H1 (cell line): ENCODE data around the gene CNDP1. TPM values are rescaled to one million over a fixed set of nuclear protein-coding genes. Genes with fewer than 3 reads are reported as not detected.

Source experiments
- CTCF ChIA-PET: fragments of 300-600 bp; sonication (Branson Sonifier 250); formaldehyde crosslinking; loops from one replicate; lab custom pipeline; 2021; ENCODE audit not compliant: partially characterized antibody; lab: Charles Lee
- POLR2A ChIA-PET: fragments of 300-600 bp; sonication (Branson Sonifier 250); formaldehyde crosslinking; loops from one replicate; lab custom pipeline; 2021; ENCODE audit warnings: inconsistent platforms; ENCODE audit not compliant: partially characterized antibody; lab: Charles Lee
- DNase-seq, 2 experiments: peaks; one replicate each; pipeline versions ENCODE4 v3.0.0 to v3.0.0-alpha.2; 2010 to 2022; ENCODE audit warnings: low spot score in 2 of 2, low read depth in 1 of 2, mixed read lengths in 1 of 2
- FAIRE-seq: peaks from 2 replicates; lab custom pipeline; 2011; peaks lifted over from hg19 to GRCh38; lab: Jason Lieb, UNC
- H2AFZ ChIP-seq: 2 replicates; pipeline ENCODE4 v1.8.1; 2012; ENCODE audit warnings: low read length, inconsistent platforms
- H2AK5ac ChIP-seq: 2 replicates; pipeline ENCODE4 v1.6.1; 2013; ENCODE audit warnings: low read depth, low read length
- H2BK120ac ChIP-seq: replicated peaks from 2 replicates; pipeline ENCODE3; 2013; ENCODE audit warnings: low read depth, low read length, inconsistent platforms
- H2BK12ac ChIP-seq: 2 replicates; pipeline ENCODE4 v1.6.1; 2013; ENCODE audit warnings: low read depth, low read length
- H2BK15ac ChIP-seq: 2 replicates; pipeline ENCODE4 v1.6.1; 2013; ENCODE audit warnings: low read length
- H2BK20ac ChIP-seq: 2 replicates; pipeline ENCODE4 v1.6.1; 2013; ENCODE audit warnings: low read length
- H2BK5ac ChIP-seq: 2 replicates; pipeline ENCODE4 v1.6.1; 2013; ENCODE audit warnings: low read depth, low read length
- H3K14ac ChIP-seq: 2 replicates; pipeline ENCODE4 v1.6.1; 2013; ENCODE audit warnings: inconsistent platforms; ENCODE audit not compliant: insufficient read length
- H3K18ac ChIP-seq: 2 replicates; pipeline ENCODE4 v1.6.1; 2013; ENCODE audit warnings: low read length; ENCODE audit errors: extremely low read depth
- H3K23ac ChIP-seq: 2 replicates; pipeline ENCODE4 v1.6.1; 2013; ENCODE audit warnings: inconsistent platforms; ENCODE audit not compliant: insufficient read length
- H3K23me2 ChIP-seq: 2 replicates; pipeline ENCODE4 v1.6.1; 2013; ENCODE audit warnings: low read depth, low read length
- H3K27ac ChIP-seq: 2 replicates; pipeline ENCODE4 v1.6.1; 2011; ENCODE audit warnings: low read depth, low read length, inconsistent platforms
- H3K27me3 ChIP-seq, 4 experiments: replicated peaks in 1 of 4; 1 replicate in 1 of 4; 2 replicates in 3 of 4; pipeline versions ENCODE4 v1.6.1 to v1.8.1; 2011 to 2013; ENCODE audit warnings: low read length in 3 of 4, mild to moderate bottlenecking in 3 of 4, inconsistent platforms in 2 of 4, mixed read lengths in 2 of 4, moderate library complexity in 1 of 4; ENCODE audit not compliant: control insufficient read depth in 3 of 4, insufficient read depth in 3 of 4; ENCODE audit errors: extremely low read depth in 1 of 4
- H3K36me3 ChIP-seq, 4 experiments: 2 replicates each; pipeline versions ENCODE4 v1.6.1 to v1.8.1; 2011 to 2013; ENCODE audit warnings: mild to moderate bottlenecking in 4 of 4, low read length in 3 of 4, moderate library complexity in 2 of 4, control low read depth in 1 of 4, inconsistent platforms in 1 of 4; ENCODE audit not compliant: insufficient read depth in 4 of 4, control insufficient read depth in 2 of 4
- H3K4ac ChIP-seq: replicated peaks from 2 replicates; pipeline ENCODE3; 2013; ENCODE audit warnings: low read length, low read depth, mixed read lengths, inconsistent platforms; ENCODE audit not compliant: insufficient read length
- H3K4me1 ChIP-seq, 4 experiments: replicated peaks in 1 of 4; 1 replicate in 1 of 4; 2 replicates in 3 of 4; pipeline versions ENCODE4 v1.6.1 to v1.8.1; 2011 to 2013; ENCODE audit warnings: low read length in 3 of 4, inconsistent platforms in 2 of 4, mixed read lengths in 1 of 4; ENCODE audit not compliant: insufficient read depth in 4 of 4, control insufficient read depth in 3 of 4
- H3K4me2 ChIP-seq, 2 experiments: 2 replicates each; pipeline versions ENCODE4 v1.6.1 to v1.8.1; 2011 to 2013; ENCODE audit warnings: low read depth in 2 of 2, low read length in 2 of 2, control low read depth in 1 of 2, inconsistent platforms in 1 of 2, mild to moderate bottlenecking in 1 of 2; ENCODE audit not compliant: insufficient read depth in 1 of 2
- H3K4me3 ChIP-seq, 4 experiments: fragments of 200-600, 300-600 bp in 1 of 4; sonication (generic), shearing (Covaris generic), sonication (Bioruptor Twin) in 1 of 4; 2 replicates each; pipeline versions ENCODE4 v1.5.1 to v1.8.1; 2011 to 2016; ENCODE audit warnings: low read length in 4 of 4, low read depth in 3 of 4, control low read depth in 2 of 4, inconsistent platforms in 2 of 4, mild to moderate bottlenecking in 2 of 4, mixed read lengths in 1 of 4, moderate library complexity in 1 of 4; ENCODE audit not compliant: insufficient read depth in 2 of 4; ENCODE audit errors: extremely low read depth in 1 of 4
- H3K56ac ChIP-seq: replicated peaks from 2 replicates; pipeline ENCODE3; 2013; ENCODE audit warnings: low read depth, mild to moderate bottlenecking, mixed read lengths, low read length, inconsistent platforms; ENCODE audit not compliant: insufficient read length
- H3K79me1 ChIP-seq: 2 replicates; pipeline ENCODE4 v1.6.1; 2013; ENCODE audit warnings: low read depth, low read length, control low read depth
- H3K79me2 ChIP-seq, 2 experiments: 2 replicates each; pipeline versions ENCODE4 v1.6.1 to v1.8.1; 2012 to 2013; ENCODE audit warnings: low read length in 2 of 2, mild to moderate bottlenecking in 2 of 2, inconsistent platforms in 1 of 2; ENCODE audit not compliant: insufficient read depth in 2 of 2, control insufficient read depth in 1 of 2
- H3K9ac ChIP-seq, 4 experiments: replicated peaks in 1 of 4; 1 replicate in 1 of 4; 2 replicates in 3 of 4; pipeline versions ENCODE4 v1.6.1 to v1.8.1; 2011 to 2013; ENCODE audit warnings: low read depth in 3 of 4, low read length in 3 of 4, control low read depth in 2 of 4, mild to moderate bottlenecking in 2 of 4, moderate library complexity in 2 of 4, inconsistent platforms in 1 of 4; ENCODE audit errors: extremely low read depth in 1 of 4
- H3K9me3 ChIP-seq, 2 experiments: 2 replicates each; pipeline versions ENCODE4 v1.6.1 to v1.8.1; 2012 to 2013; ENCODE audit warnings: mild to moderate bottlenecking in 2 of 2, moderate library complexity in 2 of 2, control low read depth in 1 of 2, inconsistent platforms in 1 of 2, low read depth in 1 of 2, low read length in 1 of 2, mixed read lengths in 1 of 2; ENCODE audit not compliant: insufficient read depth in 2 of 2
- H4K20me1 ChIP-seq, 2 experiments: replicated peaks in 1 of 2; 2 replicates each; pipeline versions ENCODE3 to v1.8.1; 2011 to 2013; ENCODE audit warnings: inconsistent platforms in 2 of 2, low read length in 2 of 2, mild to moderate bottlenecking in 1 of 2; ENCODE audit not compliant: insufficient read depth in 2 of 2, control insufficient read depth in 1 of 2
- H4K5ac ChIP-seq: 2 replicates; pipeline ENCODE4 v1.6.1; 2013; ENCODE audit warnings: low read length, low read depth, mixed read lengths, inconsistent platforms; ENCODE audit not compliant: insufficient read length
- H4K8ac ChIP-seq: 2 replicates; pipeline ENCODE4 v1.8.0; 2013; ENCODE audit warnings: mild to moderate bottlenecking, moderate library complexity, low read length, inconsistent platforms; ENCODE audit not compliant: insufficient read depth; ENCODE audit errors: extremely low read depth
- H4K91ac ChIP-seq: replicated peaks from 2 replicates; pipeline ENCODE3; 2013; ENCODE audit warnings: low read length, mixed read lengths, inconsistent platforms; ENCODE audit not compliant: insufficient read length
- ATF3 ChIP-seq: IDR thresholded peaks from 2 replicates; pipeline ENCODE4 v1.6.1; 2011; ENCODE audit warnings: low read depth, mild to moderate bottlenecking, low read length; ENCODE audit not compliant: insufficient read depth
- BCL11A ChIP-seq, 2 experiments: IDR thresholded peaks; one replicate each; pipeline ENCODE4 v1.6.1; 2011; ENCODE audit warnings: low read depth in 2 of 2, low read length in 2 of 2, mild to moderate bottlenecking in 2 of 2
- CEBPB ChIP-seq: IDR thresholded peaks from 2 replicates; pipeline ENCODE4 v1.6.1; 2012; ENCODE audit warnings: low read depth, low read length
- EGR1 ChIP-seq: IDR thresholded peaks from 2 replicates; pipeline ENCODE4 v1.6.1; 2011; ENCODE audit warnings: low read depth, low read length, borderline replicate concordance
- HDAC2 ChIP-seq, 2 experiments: fragments of 300-600 bp in 1 of 2; sonication (generic) in 1 of 2; IDR thresholded peaks; 2 replicates each; pipeline ENCODE4 v1.6.1; 2011 to 2012; ENCODE audit warnings: low read depth in 2 of 2, low read length in 2 of 2, mild to moderate bottlenecking in 2 of 2, moderate library complexity in 2 of 2, borderline replicate concordance in 1 of 2, inconsistent platforms in 1 of 2
- POLR2A ChIP-seq, 2 experiments: IDR thresholded peaks; 1 replicate in 1 of 2; 2 replicates in 1 of 2; pipeline ENCODE4 v1.6.1; 2011; ENCODE audit warnings: low read depth in 2 of 2, low read length in 2 of 2, mild to moderate bottlenecking in 2 of 2; ENCODE audit errors: control extremely low read depth in 1 of 2
- POLR2AphosphoS5 ChIP-seq: IDR thresholded peaks from 2 replicates; pipeline ENCODE4 v1.6.1; 2011; ENCODE audit warnings: low read depth, low read length
- RNF2 ChIP-seq: fragments of 200-900, 300-1000 bp; sonication (generic); IDR thresholded peaks from 2 replicates; pipeline ENCODE4 v1.7.1; 2016; ENCODE audit warnings: borderline replicate concordance, low read depth, mild to moderate bottlenecking, antibody characterized with exemption, low read length; ENCODE audit not compliant: poor library complexity, severe bottlenecking; ENCODE audit errors: missing control alignments
- SP1 ChIP-seq: IDR thresholded peaks from 2 replicates; pipeline ENCODE4 v1.6.1; 2011; ENCODE audit warnings: low read depth, low read length
- SP4 ChIP-seq: IDR thresholded peaks from 2 replicates; pipeline ENCODE4 v1.6.1; 2012; ENCODE audit warnings: low read length, inconsistent platforms
- WGBS, 2 experiments: shearing (Covaris generic) in 1 of 2; methylation state at CpG; one replicate each; pipeline versions ENCODE4 v1.1.6 to v1.1.7; 2013 to 2015; ENCODE audit warnings: low lambda C conversion rate in 2 of 2, mixed read lengths in 2 of 2, inconsistent platforms in 1 of 2, low coverage in 1 of 2, missing lambda C conversion rate in 1 of 2; ENCODE audit not compliant: insufficient replicate concordance in 2 of 2, insufficient coverage in 1 of 2, insufficient read length in 1 of 2; ENCODE audit errors: extremely low coverage in 1 of 2, missing lambda C conversion rate in 1 of 2; 5-methylcytosine and 5-hydroxymethylcytosine counted together
- polyA plus RNA-seq, 7 experiments: library from polyadenylated mRNA; depleted of rRNA in 3 of 7; stranded (reverse) in 5 of 7; unstranded in 2 of 7; fragments of >200 nt in 5 of 7; fragments of 200-250 nt in 2 of 7; gene quantifications; 1 replicate in 5 of 7; 2 replicates in 1 of 7; 4 replicates in 1 of 7; pipeline versions ENCODE4 v1.2.1 to v1.2.3, GENCODE V29; 2011 to 2013; ENCODE audit warnings: missing spikeins in 2 of 7, mixed read lengths in 2 of 7
- total RNA-seq: library from RNA; stranded (reverse); fragmentation: NEBNext Ultra II Directional; extraction: Animal tissue kit (Norgen Biotek cat#: 25700); gene quantifications from 2 replicates; pipeline ENCODE4 v1.2.1, GENCODE V29; 2021
- TF ChIP-seq, protein P1 (sequence below): IDR thresholded peaks from 2 replicates; pipeline ENCODE4 v1.6.1; 2011; ENCODE audit warnings: low read length, improper control_type of control experiment
- TF ChIP-seq, protein P2 (sequence below): IDR thresholded peaks from 2 replicates; pipeline ENCODE4 v1.6.1; 2012; ENCODE audit warnings: inconsistent platforms

The CNDP1 gene
- total and polyA plus RNA-seq, 2 of the 8 experiments (the other 6 are each of a cell fraction or from before 2014, with no cell fraction given), result 0.09 TPM; not detected in 1

DNA sequence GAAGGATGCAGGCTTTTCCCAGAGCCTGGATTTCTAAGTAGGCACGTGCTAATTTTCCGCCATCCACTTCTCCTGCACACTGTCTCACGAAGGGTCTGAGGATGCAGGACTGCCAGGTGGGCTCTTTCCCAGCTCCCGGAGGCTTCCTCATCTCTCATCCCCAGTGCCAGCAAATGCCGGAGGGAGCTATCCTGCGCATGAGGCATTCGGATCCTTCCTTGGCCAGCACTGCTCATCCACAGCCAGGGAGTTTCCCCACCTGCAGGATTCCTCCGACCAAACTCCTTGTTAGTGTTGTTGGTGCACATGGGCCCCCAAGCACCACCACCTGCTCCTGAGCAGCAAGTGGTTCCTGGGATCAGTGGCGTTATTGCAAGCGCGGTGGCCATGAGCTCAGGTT is 5.0 kb downstream of the CNDP1 start:
- Histone ChIP-seq H4K5ac (no peak overlapping the region), H4K91ac (no peak overlapping the region), H3K36me3 (no peaks in the 10 kb centered on the region), H3K9ac (no peak overlapping the region), H3K18ac (no peak overlapping the region), H4K8ac (no peak overlapping the region), H2BK12ac (no peak overlapping the region), H3K4me2 (no peak overlapping the region), H3K56ac (no peak overlapping the region), H3K4me3 (no peak overlapping the region), H3K79me1 (no peaks in the 10 kb centered on the region), H3K23ac (no peak overlapping the region), H2AK5ac (no peak overlapping the region), H2AFZ (no peak overlapping the region), H2BK15ac (no peak overlapping the region), H4K20me1 (no peaks in the 10 kb centered on the region), H3K23me2 (no peaks in the 10 kb centered on the region), H3K4me1 (no peaks in the 10 kb centered on the region; a peak in 1 of 7 replicates), H3K27ac (no peak overlapping the region), H2BK5ac (no peak overlapping the region), H3K14ac (no peak overlapping the region), H3K4ac (no peak overlapping the region), H3K9me3 (no peaks in the 10 kb centered on the region), H2BK20ac (no peak overlapping the region), H3K27me3 (no peaks in the 10 kb centered on the region), H2BK120ac (no peak overlapping the region), H3K79me2 (no peaks in the 10 kb centered on the region)
- FAIRE-seq, result no peak
- ChIA-PET POLR2A (interaction anchor here (0.9 to 1.0 kb wide), 2 partner anchors 20 to 43 kb away, joined by 3 to 4 read pairs; partner anchors contain the start of gene CNDP2), CTCF (interaction anchor here (1.1 to 1.2 kb wide), 2 partner anchors 12 to 342 kb away, joined by 4 read pairs; no protein-coding TSS in a partner anchor)
- no peak for DNase-seq
- 90% methylated on average over 11 of the region's 11 CpGs; no CpG with 5 or more reads in 1 of the 2 experiments for WGBS, 2 experiments
- TF ChIP-seq RNF2 (no peak), SP4 (no peak), CEBPB (no peak), BCL11A (IDR thresholded peaks at IDR 0.05; ENCODE audit: low read depth in 2 of 2, low read length in 2 of 2) (no peak), SP1 (no peak), POLR2AphosphoS5 (no peak), EGR1 (no peak), POLR2A (IDR thresholded peaks at IDR 0.05; ENCODE audit: control extremely low read depth in 1 of 2, low read depth in 2 of 2, low read length in 2 of 2) (no peak), ATF3 (no peak), HDAC2 (IDR thresholded peaks at IDR 0.05; ENCODE audit: borderline replicate concordance in 1 of 2, low read depth in 2 of 2, low read length in 2 of 2) (no peak)
- TF ChIP-seq, protein P1, sequence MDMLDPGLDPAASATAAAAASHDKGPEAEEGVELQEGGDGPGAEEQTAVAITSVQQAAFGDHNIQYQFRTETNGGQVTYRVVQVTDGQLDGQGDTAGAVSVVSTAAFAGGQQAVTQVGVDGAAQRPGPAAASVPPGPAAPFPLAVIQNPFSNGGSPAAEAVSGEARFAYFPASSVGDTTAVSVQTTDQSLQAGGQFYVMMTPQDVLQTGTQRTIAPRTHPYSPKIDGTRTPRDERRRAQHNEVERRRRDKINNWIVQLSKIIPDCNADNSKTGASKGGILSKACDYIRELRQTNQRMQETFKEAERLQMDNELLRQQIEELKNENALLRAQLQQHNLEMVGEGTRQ, result no peak
- TF ChIP-seq, protein P2, sequence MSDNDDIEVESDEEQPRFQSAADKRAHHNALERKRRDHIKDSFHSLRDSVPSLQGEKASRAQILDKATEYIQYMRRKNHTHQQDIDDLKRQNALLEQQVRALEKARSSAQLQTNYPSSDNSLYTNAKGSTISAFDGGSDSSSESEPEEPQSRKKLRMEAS, result no peak
